HCT116 (cell line): ENCODE measurements around the gene SMG6. TPM values are rescaled to one million over a fixed set of nuclear protein-coding genes. Genes with fewer than 3 reads are reported as not detected.

ENCODE experiments used
- ATAC-seq: fragments of 200-7000 bp; cut with Tn5 transposase; 2 replicates; pipeline ENCODE4 v1.9.1; 2020; ENCODE audit warnings: mild to moderate bottlenecking, moderate library complexity
- BruUV-seq: library from RNA; stranded (reverse); fragments of 400-500 nt; replicated peaks from 2 replicates; lab custom pipeline; 2021; lab: Mats Ljungman, UMichigan
- CTCF ChIA-PET: fragments of 300-600 bp; sonication (Branson Sonifier 250); formaldehyde crosslinking; loops from one replicate; lab custom pipeline; 2021; ENCODE audit warnings: antibody characterized with exemption; lab: Charles Lee
- POLR2A ChIA-PET: fragments of 300-600, 350-600 bp; sonication (Branson Sonifier 250); formaldehyde crosslinking; loops from one replicate; lab custom pipeline; 2021; ENCODE audit warnings: antibody characterized with exemption; lab: Charles Lee
- RAD21 ChIA-PET, 2 experiments: fragments of 300-600 bp; sonication (Branson Sonifier 250); formaldehyde crosslinking; loops; one replicate each; lab custom pipeline; 2023; ENCODE audit warnings: low total read pairs in 2 of 2; ENCODE audit not compliant: uncharacterized antibody in 2 of 2, unreplicated experiment in 2 of 2, low non-redundant PET in 1 of 2; lab: Charles Lee
- DNase-seq: peaks from one replicate; pipeline ENCODE4 v3.0.0-alpha.2; 2010; ENCODE audit warnings: low read depth, low spot score
- H2AFZ ChIP-seq: fragments of 200-600 bp; shearing (Covaris generic), sonication (generic); 2 replicates; pipeline ENCODE4 v1.6.1; 2017; ENCODE audit warnings: low read depth, mixed run types, mixed read lengths, antibody characterized with exemption, low read length; ENCODE audit not compliant: poor library complexity, severe bottlenecking
- H3K27ac ChIP-seq: 2 replicates; pipeline ENCODE4 v1.5.1; 2012; ENCODE audit warnings: low read depth, low read length
- H3K27me3 ChIP-seq: fragments of 200-600 bp; sonication (generic); 2 replicates; pipeline ENCODE4 v1.6.1; 2016; ENCODE audit warnings: mixed run types, low read length, mixed read lengths; ENCODE audit not compliant: insufficient read depth
- H3K36me3 ChIP-seq, 2 experiments: fragments of 200-500 bp in 1 of 2; fragments of 200-600 bp in 1 of 2; sonication (Bioruptor generic) in 1 of 2; sonication (generic) in 1 of 2; 2 replicates each; pipeline versions ENCODE4 v1.5.1 to v1.6.1; 2014 to 2016; ENCODE audit warnings: low read length in 2 of 2, inconsistent platforms in 1 of 2, mixed read lengths in 1 of 2, mixed run types in 1 of 2; ENCODE audit not compliant: insufficient read depth in 2 of 2, control insufficient read depth in 1 of 2
- H3K4me1 ChIP-seq, 2 experiments: fragments of 200-600 bp in 1 of 2; sonication (generic) in 1 of 2; 2 replicates each; pipeline versions ENCODE4 v1.5.1 to v1.6.1; 2012 to 2017; ENCODE audit warnings: low read length in 2 of 2, inconsistent platforms in 1 of 2, mild to moderate bottlenecking in 1 of 2, mixed read lengths in 1 of 2, mixed run types in 1 of 2, moderate library complexity in 1 of 2; ENCODE audit not compliant: insufficient read depth in 2 of 2, control insufficient read depth in 1 of 2
- H3K4me2 ChIP-seq: fragments of 200-600 bp; sonication (generic); 2 replicates; pipeline ENCODE4 v1.6.1; 2017; ENCODE audit warnings: mixed run types, low read length, mixed read lengths
- H3K4me3 ChIP-seq, 2 experiments: fragments of 200-600 bp in 1 of 2; sonication (generic) in 1 of 2; replicated peaks in 1 of 2; 2 replicates each; pipeline ENCODE4 v1.5.1; 2011 to 2016; ENCODE audit warnings: low read length in 2 of 2, control low read depth in 1 of 2, low read depth in 1 of 2, mild to moderate bottlenecking in 1 of 2, mixed read lengths in 1 of 2, mixed run types in 1 of 2
- H3K79me2 ChIP-seq: fragments of 200-600 bp; sonication (generic); 2 replicates; pipeline ENCODE4 v1.6.1; 2017; ENCODE audit warnings: mild to moderate bottlenecking, mixed run types, low read length, moderate library complexity, mixed read lengths; ENCODE audit not compliant: insufficient read depth
- H3K9ac ChIP-seq: fragments of 200-600 bp; sonication (generic); 2 replicates; pipeline ENCODE4 v1.6.1; 2016; ENCODE audit warnings: low read length, mixed read lengths
- H3K9me2 ChIP-seq: fragments of 200-600 bp; sonication (generic), shearing (Covaris generic); 2 replicates; pipeline ENCODE4 v1.6.1; 2017; ENCODE audit warnings: mixed run types, mild to moderate bottlenecking, moderate library complexity; ENCODE audit not compliant: insufficient read depth
- H3K9me3 ChIP-seq, 2 experiments: fragments of 200-500 bp in 1 of 2; fragments of 200-600 bp in 1 of 2; sonication (Bioruptor generic) in 1 of 2; sonication (generic) in 1 of 2; 2 replicates each; pipeline ENCODE4 v1.6.1; 2014 to 2017; ENCODE audit warnings: low read length in 2 of 2, mixed read lengths in 2 of 2, inconsistent platforms in 1 of 2, low read depth in 1 of 2, mild to moderate bottlenecking in 1 of 2, mixed run types in 1 of 2, moderate library complexity in 1 of 2; ENCODE audit not compliant: control insufficient read depth in 1 of 2, insufficient read depth in 1 of 2
- H4K20me1 ChIP-seq: fragments of 200-600 bp; sonication (generic), shearing (Covaris generic); 2 replicates; pipeline ENCODE4 v1.6.1; 2017; ENCODE audit warnings: mixed run types, mild to moderate bottlenecking, moderate library complexity; ENCODE audit not compliant: insufficient read depth
- CBX3 ChIP-seq: IDR thresholded peaks from 2 replicates; pipeline ENCODE4 v1.6.1; 2012; ENCODE audit warnings: low read depth
- EGR1 ChIP-seq: IDR thresholded peaks from 2 replicates; pipeline ENCODE4 v1.6.1; 2012; ENCODE audit warnings: low read depth
- ELF1 ChIP-seq: IDR thresholded peaks from 2 replicates; pipeline ENCODE4 v1.6.1; 2012; ENCODE audit warnings: low read depth, borderline replicate concordance
- POLR2A ChIP-seq: IDR thresholded peaks from 2 replicates; pipeline ENCODE4 v1.7.0; 2011; ENCODE audit warnings: borderline replicate concordance; ENCODE audit not compliant: insufficient read depth, insufficient read length; ENCODE audit errors: extremely low read depth
- REST ChIP-seq: IDR thresholded peaks from 2 replicates; pipeline ENCODE4 v1.6.1; 2012; ENCODE audit warnings: low read depth
- SIN3A ChIP-seq: IDR thresholded peaks from 2 replicates; pipeline ENCODE4 v1.6.1; 2012; ENCODE audit warnings: low read depth
- SP1 ChIP-seq: IDR thresholded peaks from 2 replicates; pipeline ENCODE4 v1.6.1; 2012; ENCODE audit warnings: low read depth
- SRF ChIP-seq: IDR thresholded peaks from 2 replicates; pipeline ENCODE4 v1.6.1; 2012; ENCODE audit warnings: low read depth
- YY1 ChIP-seq: IDR thresholded peaks from 2 replicates; pipeline ENCODE4 v1.6.1; 2011; ENCODE audit warnings: low read length, low read depth, moderate library complexity, mild to moderate bottlenecking; ENCODE audit not compliant: insufficient replicate concordance; ENCODE audit errors: extremely low read depth
- ZFX ChIP-seq: fragments of 450-650 bp; IDR thresholded peaks from 2 replicates; pipeline ENCODE4 v1.6.1; 2017
- intact Hi-C: fragments of 100-400 bp; cut with micrococcal nuclease; formaldehyde crosslinking; loops from 2 replicates; pipeline ENCODE4 v1.10.0; 2022
- total RNA-seq: library from RNA; stranded (reverse); gene quantifications from one replicate; pipeline ENCODE4 v1.2.1, GENCODE V29; 2021; ENCODE audit not compliant: unreplicated experiment

Gene SMG6
- total RNA-seq, 1 experiment from 2014 or later = 23.1 TPM

GRCh38 chr17:2101448-2102257, 201.9 kb downstream of the SMG6 start (continued):
- TF ChIP-seq POLR2A (no peak), SRF (no peak), SP1 (peak; percentile 35; the same call in 1 of the 2 replicates), ELF1 (no peak), EGR1 (no peak)

DNA sequence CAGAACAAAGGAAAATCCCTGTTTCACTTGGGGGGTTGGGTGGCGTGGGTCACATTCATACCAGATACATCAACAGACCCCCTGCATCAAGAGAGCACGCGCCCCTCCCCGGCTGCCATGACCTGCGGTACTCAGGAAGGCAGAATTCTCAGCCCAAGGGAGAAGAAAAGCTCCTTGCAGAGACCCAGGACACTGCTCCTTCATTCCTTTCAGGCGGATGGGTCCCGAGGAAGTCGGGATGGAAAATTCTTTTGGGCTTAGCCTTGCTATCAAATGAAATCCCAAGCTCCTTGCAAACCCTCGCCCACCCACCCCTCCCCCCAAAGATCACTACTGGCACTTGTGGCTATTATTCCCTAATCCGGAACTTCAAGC, 208.1 kb downstream of the SMG6 start:
- intact Hi-C loops = no loop called here
- no peaks in the 10 kb centered on the region for H3K27me3 ChIP-seq
- RAD21 ChIA-PET = no interaction called here
- H3K36me3 ChIP-seq = no peaks in the 10 kb centered on the region
- TF ChIP-seq SIN3A = no peak
- no peak for TF ChIP-seq YY1
- TF ChIP-seq ZFX = no peak
- no peak for TF ChIP-seq REST
- no peak for TF ChIP-seq SP1
- TF ChIP-seq CBX3 = no peak
- no peak overlapping the region for H3K27ac ChIP-seq
- peaks cover 6 to 15% of the 10 kb centered on the region in 2 experiments; a peak in 3 of 4 replicates for H3K4me1 ChIP-seq
- no peak for DNase-seq
- H3K9ac ChIP-seq = no peak overlapping the region
- no peaks in the 10 kb centered on the region for H4K20me1 ChIP-seq
- ATAC-seq = no peak
- H3K79me2 ChIP-seq = no peaks in the 10 kb centered on the region
- H3K9me2 ChIP-seq = no peaks in the 10 kb centered on the region
- no TSS peak for BruUV-seq
- no peak overlapping the region for H3K4me3 ChIP-seq
- H3K9me3 ChIP-seq = no peaks in the 10 kb centered on the region
- CTCF ChIA-PET = interaction anchor here (1.0 to 1.4 kb wide), 2 partner anchors 109 to 149 kb away, joined by 3 to 7 read pairs; no protein-coding TSS in a partner anchor
- POLR2A ChIA-PET = no interaction called here
- no peak overlapping the region for H3K4me2 ChIP-seq
- no peak overlapping the region for H2AFZ ChIP-seq
